HepG2 (cell line): ENCODE results near the gene TGFBRAP1. TPM values are rescaled to one million over a fixed set of nuclear protein-coding genes. Genes with fewer than 3 reads are reported as not detected.
A peak's percentile ranks its signal among the peaks of the same experiment; 100 is the strongest.

Experiments used
- AHR ChIP-seq: IDR thresholded peaks from 2 replicates; pipeline ENCODE4 v1.6.1; 2018; ENCODE audit warnings: missing genetic modification reagents, missing compliant biosample characterization
- GABPB1 ChIP-seq: IDR thresholded peaks from 2 replicates; pipeline ENCODE4 v1.6.1; 2016; ENCODE audit warnings: mild to moderate bottlenecking, missing genetic modification reagents, moderate library complexity, missing compliant biosample characterization
- HDAC1 ChIP-seq: sonication (generic); formaldehyde crosslinking; IDR thresholded peaks from 2 replicates; pipeline ENCODE4 v1.5.1; 2020; ENCODE audit warnings: mild to moderate bottlenecking, missing genetic modification reagents
- HDAC2 ChIP-seq: sonication (generic); formaldehyde crosslinking; IDR thresholded peaks from 2 replicates; pipeline ENCODE4 v1.4.0; 2020; ENCODE audit warnings: missing genetic modification reagents
- IRF2 ChIP-seq: IDR thresholded peaks from 2 replicates; pipeline ENCODE4 v1.6.1; 2018; ENCODE audit warnings: missing genetic modification reagents, missing compliant biosample characterization
- SOX13 ChIP-seq, 3 experiments: fragments of 450-650 bp in 1 of 3; sonication (generic) in 1 of 3; formaldehyde crosslinking in 1 of 3; IDR thresholded peaks in 2 of 3; conservative IDR thresholded peaks in 1 of 3; 2 replicates each; pipeline versions ENCODE4 v1.5.0 to v1.6.1; 2016 to 2020; ENCODE audit warnings: antibody characterized with exemption in 1 of 3, mild to moderate bottlenecking in 1 of 3, missing compliant biosample characterization in 1 of 3, missing genetic modification reagents in 1 of 3, moderate library complexity in 1 of 3
- SUZ12 ChIP-seq: fragments of 150-350 bp; IDR thresholded peaks from 2 replicates; pipeline ENCODE4 v1.6.1; 2014; ENCODE audit warnings: low read depth, low read length
- TCF7 ChIP-seq: sonication (generic); IDR thresholded peaks from 2 replicates; pipeline ENCODE4 v1.6.1; 2016; ENCODE audit warnings: antibody characterized with exemption, low read depth
- ZFY ChIP-seq: sonication (generic); formaldehyde crosslinking; IDR thresholded peaks from 2 replicates; pipeline ENCODE4 v1.4.0; 2020; ENCODE audit warnings: missing genetic modification reagents
- ZFYVE20 ChIP-seq: sonication (generic); formaldehyde crosslinking; IDR thresholded peaks from 2 replicates; pipeline ENCODE4 v1.8.0; 2023; ENCODE audit warnings: low read depth, mild to moderate bottlenecking, moderate library complexity, missing genetic modification reagents, borderline replicate concordance
- ZNF160 ChIP-seq: sonication (generic); formaldehyde crosslinking; IDR thresholded peaks from 2 replicates; pipeline ENCODE4 v1.8.0; 2022; ENCODE audit warnings: mild to moderate bottlenecking, inconsistent platforms, missing genetic modification reagents
- ZNF460 ChIP-seq: sonication (generic); formaldehyde crosslinking; IDR thresholded peaks from 2 replicates; pipeline ENCODE4 v1.5.1; 2020; ENCODE audit warnings: missing genetic modification reagents, mild to moderate bottlenecking, borderline replicate concordance
- ZNF496 ChIP-seq: sonication (generic); formaldehyde crosslinking; IDR thresholded peaks from 2 replicates; pipeline ENCODE4 v1.8.1; 2023; ENCODE audit warnings: mild to moderate bottlenecking, moderate library complexity, missing genetic modification reagents; ENCODE audit not compliant: insufficient replicate concordance
- ZNF772 ChIP-seq: sonication (generic); formaldehyde crosslinking; IDR thresholded peaks from 2 replicates; pipeline ENCODE4 v1.5.0; 2020; ENCODE audit warnings: mild to moderate bottlenecking, missing genetic modification reagents
- polyA plus RNA-seq, 8 experiments: library from polyadenylated mRNA; depleted of rRNA in 3 of 8; stranded (reverse) in 7 of 8; unstranded in 1 of 8; fragments of >200 nt; fragmentation: Illumina TruSeq in 4 of 8; extraction: Trizol in 4 of 8; gene quantifications; 2 replicates each; pipeline versions ENCODE4 v1.2.1 to v1.2.3, GENCODE V29; 2011 to 2016; ENCODE audit warnings: low read depth in 4 of 8, missing spikeins in 1 of 8, mixed read lengths in 1 of 8; ENCODE audit not compliant: insufficient read depth in 1 of 8
- total RNA-seq, 5 experiments: library from RNA; depleted of rRNA; stranded (reverse); fragments of >200 nt; fragmentation: Illumina TruSeq; extraction: Trizol; gene quantifications; 2 replicates each; pipeline ENCODE4 v1.2.3, GENCODE V29; 2016; ENCODE audit warnings: low read depth in 1 of 5
- TF ChIP-seq, protein P1 (sequence below): sonication (generic); formaldehyde crosslinking; IDR thresholded peaks from 2 replicates; pipeline ENCODE4 v1.5.1; 2020; ENCODE audit warnings: mild to moderate bottlenecking, moderate library complexity, missing genetic modification reagents
- TF ChIP-seq, protein P2 (sequence below): IDR thresholded peaks from 2 replicates; pipeline ENCODE4 v1.4.0; 2020; ENCODE audit warnings: mild to moderate bottlenecking, missing genetic modification reagents
- TF ChIP-seq, protein P3 (sequence below): sonication (generic); formaldehyde crosslinking; IDR thresholded peaks from 2 replicates; pipeline ENCODE4 v1.4.0; 2020; ENCODE audit warnings: mild to moderate bottlenecking, missing genetic modification reagents

The TGFBRAP1 gene
- total and polyA plus RNA-seq, 2 of the 13 experiments (the other 11 are each of a cell fraction or from before 2014, with no cell fraction given) = 12.7 to 22.9 TPM

DNA sequence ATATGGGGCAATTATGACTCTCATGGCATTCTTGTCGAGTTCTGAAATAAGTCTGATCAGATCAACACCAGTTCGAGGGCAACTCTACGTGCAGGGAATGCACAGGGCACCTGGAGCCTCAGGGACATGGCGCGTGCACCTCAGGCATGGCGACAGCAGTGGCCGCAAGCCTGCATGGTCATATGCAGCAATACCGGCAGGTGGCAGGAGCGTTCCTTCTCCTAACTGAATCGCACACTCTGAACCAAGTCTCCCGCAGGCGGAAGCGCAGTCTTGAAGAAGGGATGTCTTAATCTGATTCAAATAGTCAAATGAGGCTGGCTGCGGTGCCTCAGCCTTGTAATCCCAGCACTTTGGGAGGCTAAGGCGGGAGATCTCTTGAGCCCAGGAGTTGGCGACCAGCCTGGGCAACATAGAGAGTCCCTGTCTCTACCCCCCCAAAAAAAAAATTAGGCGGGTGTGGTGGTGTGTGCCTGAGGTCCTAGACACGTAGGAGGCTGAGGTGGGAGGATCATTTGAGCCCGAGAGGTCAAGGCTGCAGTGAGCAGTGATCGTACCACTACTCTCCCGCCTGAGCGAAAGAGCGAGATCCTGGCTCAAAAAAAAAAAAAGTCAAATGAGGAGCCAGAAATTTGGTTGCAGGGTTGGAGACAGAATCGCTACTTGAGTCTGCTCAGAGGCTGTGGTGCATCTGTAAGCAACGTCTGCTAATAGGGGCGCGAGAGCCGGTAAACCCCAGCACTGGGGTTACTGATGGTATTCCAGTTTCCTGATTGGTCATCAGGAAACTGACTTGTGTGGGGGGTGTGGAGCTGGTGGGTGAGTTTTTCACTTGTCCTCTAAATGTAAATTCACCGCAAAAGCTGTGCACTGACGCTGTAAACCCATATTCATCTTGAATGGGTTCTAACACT, 40.5 kb upstream of the TGFBRAP1 start (continued):
- TF ChIP-seq, protein P1, sequence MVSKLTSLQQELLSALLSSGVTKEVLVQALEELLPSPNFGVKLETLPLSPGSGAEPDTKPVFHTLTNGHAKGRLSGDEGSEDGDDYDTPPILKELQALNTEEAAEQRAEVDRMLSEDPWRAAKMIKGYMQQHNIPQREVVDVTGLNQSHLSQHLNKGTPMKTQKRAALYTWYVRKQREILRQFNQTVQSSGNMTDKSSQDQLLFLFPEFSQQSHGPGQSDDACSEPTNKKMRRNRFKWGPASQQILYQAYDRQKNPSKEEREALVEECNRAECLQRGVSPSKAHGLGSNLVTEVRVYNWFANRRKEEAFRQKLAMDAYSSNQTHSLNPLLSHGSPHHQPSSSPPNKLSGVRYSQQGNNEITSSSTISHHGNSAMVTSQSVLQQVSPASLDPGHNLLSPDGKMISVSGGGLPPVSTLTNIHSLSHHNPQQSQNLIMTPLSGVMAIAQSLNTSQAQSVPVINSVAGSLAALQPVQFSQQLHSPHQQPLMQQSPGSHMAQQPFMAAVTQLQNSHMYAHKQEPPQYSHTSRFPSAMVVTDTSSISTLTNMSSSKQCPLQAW = peak; percentile 62; the same call in 1 of the 2 replicates
- peak; percentile 56; the same call in 1 of the 2 replicates for TF ChIP-seq IRF2 (CRISPR knock-in tag)
- TF ChIP-seq, protein P2, sequence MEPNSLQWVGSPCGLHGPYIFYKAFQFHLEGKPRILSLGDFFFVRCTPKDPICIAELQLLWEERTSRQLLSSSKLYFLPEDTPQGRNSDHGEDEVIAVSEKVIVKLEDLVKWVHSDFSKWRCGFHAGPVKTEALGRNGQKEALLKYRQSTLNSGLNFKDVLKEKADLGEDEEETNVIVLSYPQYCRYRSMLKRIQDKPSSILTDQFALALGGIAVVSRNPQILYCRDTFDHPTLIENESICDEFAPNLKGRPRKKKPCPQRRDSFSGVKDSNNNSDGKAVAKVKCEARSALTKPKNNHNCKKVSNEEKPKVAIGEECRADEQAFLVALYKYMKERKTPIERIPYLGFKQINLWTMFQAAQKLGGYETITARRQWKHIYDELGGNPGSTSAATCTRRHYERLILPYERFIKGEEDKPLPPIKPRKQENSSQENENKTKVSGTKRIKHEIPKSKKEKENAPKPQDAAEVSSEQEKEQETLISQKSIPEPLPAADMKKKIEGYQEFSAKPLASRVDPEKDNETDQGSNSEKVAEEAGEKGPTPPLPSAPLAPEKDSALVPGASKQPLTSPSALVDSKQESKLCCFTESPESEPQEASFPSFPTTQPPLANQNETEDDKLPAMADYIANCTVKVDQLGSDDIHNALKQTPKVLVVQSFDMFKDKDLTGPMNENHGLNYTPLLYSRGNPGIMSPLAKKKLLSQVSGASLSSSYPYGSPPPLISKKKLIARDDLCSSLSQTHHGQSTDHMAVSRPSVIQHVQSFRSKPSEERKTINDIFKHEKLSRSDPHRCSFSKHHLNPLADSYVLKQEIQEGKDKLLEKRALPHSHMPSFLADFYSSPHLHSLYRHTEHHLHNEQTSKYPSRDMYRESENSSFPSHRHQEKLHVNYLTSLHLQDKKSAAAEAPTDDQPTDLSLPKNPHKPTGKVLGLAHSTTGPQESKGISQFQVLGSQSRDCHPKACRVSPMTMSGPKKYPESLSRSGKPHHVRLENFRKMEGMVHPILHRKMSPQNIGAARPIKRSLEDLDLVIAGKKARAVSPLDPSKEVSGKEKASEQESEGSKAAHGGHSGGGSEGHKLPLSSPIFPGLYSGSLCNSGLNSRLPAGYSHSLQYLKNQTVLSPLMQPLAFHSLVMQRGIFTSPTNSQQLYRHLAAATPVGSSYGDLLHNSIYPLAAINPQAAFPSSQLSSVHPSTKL (CRISPR knock-in tag) = no peak
- no peak for TF ChIP-seq SUZ12
- TF ChIP-seq ZFYVE20 (CRISPR knock-in tag) = no peak
- no peak for TF ChIP-seq SOX13 (IDR thresholded peaks at IDR 0.05)
- TF ChIP-seq SOX13 (CRISPR knock-in tag; conservative IDR thresholded peaks at IDR 0.05 in 1 of 2, IDR thresholded peaks at IDR 0.05 in 1 of 2) = peak in 1 of 2 experiments; percentile 11; a peak in 1 of 4 replicates
- TF ChIP-seq HDAC1 (CRISPR knock-in tag) = no peak
- peak; percentile 35; the same call in 1 of the 2 replicates for TF ChIP-seq GABPB1 (CRISPR knock-in tag)
- no peak for TF ChIP-seq TCF7
- TF ChIP-seq ZNF496 (CRISPR knock-in tag) = no peak
- peak; percentile 36; the same call in 1 of the 2 replicates for TF ChIP-seq AHR (CRISPR knock-in tag)
- no peak for TF ChIP-seq ZNF460 (CRISPR knock-in tag)
- TF ChIP-seq, protein P3, sequence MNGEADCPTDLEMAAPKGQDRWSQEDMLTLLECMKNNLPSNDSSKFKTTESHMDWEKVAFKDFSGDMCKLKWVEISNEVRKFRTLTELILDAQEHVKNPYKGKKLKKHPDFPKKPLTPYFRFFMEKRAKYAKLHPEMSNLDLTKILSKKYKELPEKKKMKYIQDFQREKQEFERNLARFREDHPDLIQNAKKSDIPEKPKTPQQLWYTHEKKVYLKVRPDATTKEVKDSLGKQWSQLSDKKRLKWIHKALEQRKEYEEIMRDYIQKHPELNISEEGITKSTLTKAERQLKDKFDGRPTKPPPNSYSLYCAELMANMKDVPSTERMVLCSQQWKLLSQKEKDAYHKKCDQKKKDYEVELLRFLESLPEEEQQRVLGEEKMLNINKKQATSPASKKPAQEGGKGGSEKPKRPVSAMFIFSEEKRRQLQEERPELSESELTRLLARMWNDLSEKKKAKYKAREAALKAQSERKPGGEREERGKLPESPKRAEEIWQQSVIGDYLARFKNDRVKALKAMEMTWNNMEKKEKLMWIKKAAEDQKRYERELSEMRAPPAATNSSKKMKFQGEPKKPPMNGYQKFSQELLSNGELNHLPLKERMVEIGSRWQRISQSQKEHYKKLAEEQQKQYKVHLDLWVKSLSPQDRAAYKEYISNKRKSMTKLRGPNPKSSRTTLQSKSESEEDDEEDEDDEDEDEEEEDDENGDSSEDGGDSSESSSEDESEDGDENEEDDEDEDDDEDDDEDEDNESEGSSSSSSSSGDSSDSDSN (CRISPR knock-in tag) = 0 out of 2 replicates have a peak, but pooled peaks have one; percentile 21
- TF ChIP-seq ZNF772 (CRISPR knock-in tag) = no peak
- TF ChIP-seq ZFY = no peak
- no peak for TF ChIP-seq ZNF160 (CRISPR knock-in tag)
- TF ChIP-seq HDAC2 = peak; percentile 46; the same call in 1 of the 2 replicates
